ENCODE data around the gene FAM169A. TPM values are rescaled to one million over a fixed set of nuclear protein-coding genes. Genes with fewer than 3 reads are reported as not detected.

FAM169A gene
- total RNA-seq, 1 experiment from 2014 or later: 11.2 TPM

GRCh38 chr5:74866596-74867162 lies 492 bp upstream of the FAM169A start:
- Histone ChIP-seq H3K27ac (ENCODE audit: low read length) (no peak overlapping the region), H3K4me3 (ENCODE audit: low read length) (peak overlapping the region; percentile 91), H3K4me2 (ENCODE audit: low read length) (peak overlapping the region; percentile 84), H3K27me3 (ENCODE audit: low read length) (no peaks in the 10 kb centered on the region), H2AFZ (ENCODE audit: low read length) (peak overlapping the region; percentile 99), H4K20me1 (ENCODE audit: low read length) (no peaks in the 10 kb centered on the region), H3K4me1 (ENCODE audit: insufficient read depth, low read length) (peaks cover 6% of the 10 kb centered on the region; the same call in 1 of the 2 replicates), H3F3A (ENCODE audit: low read length, unreplicated experiment) (no peaks in the 10 kb centered on the region), H3K36me3 (ENCODE audit: low read depth, low read length) (no peaks in the 10 kb centered on the region), H3K79me2 (ENCODE audit: low read length) (peaks cover 41% of the 10 kb centered on the region), H3K9me2 (replicated peaks; ENCODE audit: low read length) (no peaks in the 10 kb centered on the region), H3K9me3 (ENCODE audit: low read length) (no peaks in the 10 kb centered on the region), H3K9ac (ENCODE audit: low read length) (peak overlapping the region; percentile 68; the same call in 1 of the 2 replicates)
- CTCF ChIA-PET: no interaction called here
- DNase-seq: no peak
- no peak for TF ChIP-seq EZH2 (IDR thresholded peaks at IDR 0.05; ENCODE audit: low read length, unreplicated experiment)
- POLR2A ChIA-PET (ENCODE audit: unreplicated experiment): no interaction called here
- intact Hi-C loops (cut with micrococcal nuclease): no loop called here
- no TSS peak for BruUV-seq (replicated peaks)
- no peak; the same call in 1 of the 2 replicates for ATAC-seq

GRCh38 chr5:74865256-74865803 lies 857 bp downstream of the FAM169A start:
- Histone ChIP-seq H3F3A (ENCODE audit: low read length, unreplicated experiment) (no peaks in the 10 kb centered on the region), H3K9me2 (replicated peaks; ENCODE audit: low read length) (no peaks in the 10 kb centered on the region), H3K27me3 (ENCODE audit: low read length) (no peaks in the 10 kb centered on the region), H3K9me3 (ENCODE audit: low read length) (no peaks in the 10 kb centered on the region), H2AFZ (ENCODE audit: low read length) (peak overlapping the region; percentile 82), H3K4me1 (ENCODE audit: insufficient read depth, low read length) (peaks cover 6% of the 10 kb centered on the region; the same call in 1 of the 2 replicates), H3K79me2 (ENCODE audit: low read length) (peaks cover 52% of the 10 kb centered on the region), H3K9ac (ENCODE audit: low read length) (peak overlapping the region; percentile 68), H3K27ac (ENCODE audit: low read length) (no peak overlapping the region), H3K4me2 (ENCODE audit: low read length) (peak overlapping the region; percentile 85), H4K20me1 (ENCODE audit: low read length) (no peaks in the 10 kb centered on the region), H3K36me3 (ENCODE audit: low read depth, low read length) (no peaks in the 10 kb centered on the region), H3K4me3 (ENCODE audit: low read length) (peak overlapping the region; percentile 91)
- TSS peak; percentile 59 for BruUV-seq (replicated peaks)
- TF ChIP-seq EZH2 (IDR thresholded peaks at IDR 0.05; ENCODE audit: low read length, unreplicated experiment) (no peak), CTCF (conservative IDR thresholded peaks at IDR 0.05; ENCODE audit: low read depth, low read length) (no peak), EZH2phosphoT487 (IDR thresholded peaks at IDR 0.05; ENCODE audit: borderline replicate concordance, low read length) (no peak)
- POLR2A ChIA-PET (ENCODE audit: unreplicated experiment): no interaction called here
- ATAC-seq (peak; percentile 13), DNase-seq (peak; percentile 3)
- CTCF ChIA-PET: no interaction called here
- intact Hi-C loops (cut with micrococcal nuclease): no loop called here

- Histone ChIP-seq H3K27me3 (ENCODE audit: low read length) (no peaks in the 10 kb centered on the region), H3K79me2 (ENCODE audit: low read length) (peaks cover 57% of the 10 kb centered on the region), H3K9me3 (ENCODE audit: low read length) (no peaks in the 10 kb centered on the region), H4K20me1 (ENCODE audit: low read length) (no peaks in the 10 kb centered on the region), H3K9ac (ENCODE audit: low read length) (peak overlapping the region; percentile 68), H3K9me2 (replicated peaks; ENCODE audit: low read length) (no peaks in the 10 kb centered on the region), H3K4me2 (ENCODE audit: low read length) (peak overlapping the region; percentile 85), H3F3A (ENCODE audit: low read length, unreplicated experiment) (no peaks in the 10 kb centered on the region), H3K27ac (ENCODE audit: low read length) (no peak overlapping the region), H3K4me3 (ENCODE audit: low read length) (peak overlapping the region; percentile 91), H2AFZ (ENCODE audit: low read length) (peak overlapping the region; percentile 82), H3K4me1 (ENCODE audit: insufficient read depth, low read length) (peaks cover 6% of the 10 kb centered on the region; the same call in 1 of the 2 replicates), H3K36me3 (ENCODE audit: low read depth, low read length) (no peaks in the 10 kb centered on the region)
- TF ChIP-seq EZH2 (IDR thresholded peaks at IDR 0.05; ENCODE audit: low read length, unreplicated experiment) (no peak), CTCF (conservative IDR thresholded peaks at IDR 0.05; ENCODE audit: low read depth, low read length) (no peak), EZH2phosphoT487 (IDR thresholded peaks at IDR 0.05; ENCODE audit: borderline replicate concordance, low read length) (no peak)
- CTCF ChIA-PET: no interaction called here
- intact Hi-C loops (cut with micrococcal nuclease): no loop called here
- ATAC-seq (no peak), DNase-seq (peak; percentile 25)
- POLR2A ChIA-PET (ENCODE audit: unreplicated experiment): no interaction called here
- BruUV-seq (replicated peaks): no TSS peak
Measured at GRCh38 chr5:74864823-74865222, 1.4 kb downstream of the FAM169A start.
